ENCODE measurements around the gene ZNF695.

ZNF695 gene

DNA sequence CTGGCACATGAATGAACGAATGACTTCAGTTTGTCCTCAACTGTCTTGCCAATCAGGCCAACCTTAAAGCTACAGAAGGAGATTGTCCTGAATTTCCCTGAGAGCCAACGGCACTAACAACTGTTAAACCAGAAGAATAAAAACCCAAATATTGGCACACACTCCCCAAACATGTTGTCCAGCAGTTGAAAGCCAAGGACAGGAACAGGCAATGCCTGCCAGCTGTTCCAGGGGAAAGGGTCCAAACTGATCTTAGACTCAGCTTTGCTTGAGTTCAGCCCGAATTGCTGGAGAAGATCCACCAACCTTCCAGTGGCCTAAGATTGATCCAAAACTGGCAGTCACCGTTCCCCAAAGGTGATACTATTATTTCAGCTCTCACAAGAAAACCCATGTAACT is 53.7 kb downstream of the ZNF695 start:
- no peak for DNase-seq

DNA sequence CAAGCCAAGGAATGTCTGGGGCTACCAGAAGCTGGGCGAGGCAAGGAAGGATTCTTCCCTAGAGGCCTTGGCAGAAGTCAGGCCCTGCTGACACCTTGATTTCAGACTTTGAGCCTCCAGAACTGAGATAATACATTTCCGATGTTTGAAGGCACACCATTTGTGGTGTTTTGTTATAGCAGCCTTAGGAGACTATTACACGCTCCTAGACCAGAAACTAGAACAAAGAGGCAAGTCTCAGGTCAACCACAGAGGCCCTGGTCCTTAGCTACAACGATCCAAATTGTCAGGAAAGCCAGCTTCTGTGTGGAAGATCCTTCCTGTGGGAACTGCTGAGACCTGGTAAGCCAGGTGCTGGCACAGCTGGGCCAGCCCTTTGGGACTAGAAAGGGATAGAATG is 56.4 kb downstream of the ZNF695 start:
- DNase-seq: no peak

DNA sequence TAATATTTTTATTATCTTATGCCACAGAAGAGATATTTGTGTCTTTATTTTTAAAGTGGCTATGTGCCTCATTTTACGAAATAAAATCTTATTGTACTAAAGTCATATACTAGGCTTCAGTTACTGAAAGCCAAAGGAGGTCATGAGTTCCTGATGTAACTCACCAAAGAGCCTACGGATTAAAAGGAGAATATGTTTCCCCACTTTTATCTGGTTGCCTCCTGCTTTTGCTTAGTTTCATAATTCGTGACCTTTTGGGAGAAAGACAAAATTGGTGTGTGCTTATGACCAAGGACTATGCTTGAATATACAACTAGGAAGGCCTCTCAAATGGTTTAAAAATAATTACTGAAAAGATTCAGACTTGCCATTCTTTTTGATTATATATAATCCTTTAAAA is 57.9 kb downstream of the ZNF695 start:
- DNase-seq: no peak

DNA sequence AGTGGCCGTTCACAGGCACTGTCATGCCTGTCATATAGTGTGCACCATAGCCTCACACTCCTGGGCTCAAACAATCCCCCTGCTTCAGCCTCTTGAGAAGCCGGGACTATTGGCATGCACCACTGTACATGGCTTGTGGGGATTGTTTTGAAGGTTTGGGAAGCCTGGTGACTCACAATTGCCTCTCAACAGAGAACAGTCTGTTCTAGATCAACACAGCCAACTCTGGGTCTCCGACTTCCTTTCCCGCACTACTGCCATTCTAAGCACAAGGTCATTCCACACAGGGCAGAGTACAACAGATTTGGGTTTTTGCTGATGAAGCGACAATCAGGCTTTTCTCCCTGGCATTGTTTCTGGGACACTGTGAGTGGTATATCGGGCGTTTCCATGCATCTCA is 60.6 kb downstream of the ZNF695 start:
- DNase-seq: no peak

DNA sequence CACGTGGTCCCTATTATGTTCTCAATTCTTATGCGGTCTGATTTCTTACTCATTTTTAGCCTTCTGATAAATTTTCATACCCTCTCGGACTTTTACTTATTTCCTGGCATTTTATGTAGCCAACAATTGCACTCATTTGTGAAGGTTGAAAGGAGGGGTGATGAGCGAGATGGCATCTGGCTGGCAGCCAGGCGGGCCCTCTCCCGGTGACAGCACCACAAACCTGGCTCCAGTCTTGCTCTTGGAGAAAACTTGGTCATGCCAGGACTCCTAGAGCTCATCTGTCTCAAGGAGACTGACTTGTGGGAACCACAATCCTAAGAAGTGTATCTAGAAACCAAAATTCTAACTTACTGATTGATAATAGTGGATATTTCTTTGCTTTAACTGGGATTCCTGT is 61.5 kb downstream of the ZNF695 start:
- no peak for DNase-seq

All from stimulated activated CD4-positive, alpha-beta T cell treated with anti-CD3 and anti-CD28 coated beads, Interleukin-2, amount 100 ng/mL, for 48 hours (primary cell).